ENCODE measurements around the gene LGR6.
"Not testable (repeated sequence)": the region's sequence is repeated elsewhere in the genome, so short reads cannot be mapped to it uniquely, and the experiment has no call there.

The LGR6 gene

DNA sequence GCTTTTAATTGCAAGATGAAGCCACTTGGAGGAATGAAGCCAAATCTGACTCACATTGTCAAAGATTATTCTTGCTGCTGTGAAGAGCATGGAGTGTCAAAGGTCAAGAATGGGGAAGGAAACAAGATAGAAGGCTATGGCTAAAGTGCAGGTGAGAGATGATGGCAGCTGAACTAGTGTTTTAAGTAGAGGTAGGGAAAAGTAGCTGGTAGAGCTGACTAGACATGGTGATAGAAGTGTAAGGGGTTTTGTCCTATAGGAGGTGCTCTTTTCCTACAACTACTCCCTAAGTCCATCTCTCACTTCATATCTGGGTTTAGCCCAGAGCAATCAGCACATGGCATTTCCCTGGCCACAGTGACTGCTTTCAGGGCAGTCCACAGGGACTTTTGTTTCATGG is 136.3 kb downstream of the LGR6 start:
- DNase-seq (ENCODE audit: low read depth): no peak

DNA sequence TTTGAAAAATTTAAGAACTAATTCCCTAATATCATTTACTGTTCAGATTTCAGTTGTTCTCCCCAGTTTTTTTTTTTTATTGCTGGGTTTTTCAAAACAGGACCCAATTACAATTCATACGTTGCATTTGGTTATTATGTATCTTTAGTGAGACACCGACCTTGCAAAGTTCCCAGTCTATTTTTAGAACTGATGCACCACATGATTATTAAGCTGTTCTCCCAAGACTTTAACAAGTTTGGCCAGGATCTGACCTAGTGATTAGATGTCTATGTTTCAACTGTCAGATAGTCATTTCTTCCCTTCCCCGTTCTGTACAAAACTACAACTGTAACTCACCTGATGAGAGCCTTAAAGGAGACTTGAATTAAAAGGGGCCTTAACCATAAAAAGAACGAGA is 140.3 kb downstream of the LGR6 start:
- DNase-seq (ENCODE audit: low read depth): no peak

DNA sequence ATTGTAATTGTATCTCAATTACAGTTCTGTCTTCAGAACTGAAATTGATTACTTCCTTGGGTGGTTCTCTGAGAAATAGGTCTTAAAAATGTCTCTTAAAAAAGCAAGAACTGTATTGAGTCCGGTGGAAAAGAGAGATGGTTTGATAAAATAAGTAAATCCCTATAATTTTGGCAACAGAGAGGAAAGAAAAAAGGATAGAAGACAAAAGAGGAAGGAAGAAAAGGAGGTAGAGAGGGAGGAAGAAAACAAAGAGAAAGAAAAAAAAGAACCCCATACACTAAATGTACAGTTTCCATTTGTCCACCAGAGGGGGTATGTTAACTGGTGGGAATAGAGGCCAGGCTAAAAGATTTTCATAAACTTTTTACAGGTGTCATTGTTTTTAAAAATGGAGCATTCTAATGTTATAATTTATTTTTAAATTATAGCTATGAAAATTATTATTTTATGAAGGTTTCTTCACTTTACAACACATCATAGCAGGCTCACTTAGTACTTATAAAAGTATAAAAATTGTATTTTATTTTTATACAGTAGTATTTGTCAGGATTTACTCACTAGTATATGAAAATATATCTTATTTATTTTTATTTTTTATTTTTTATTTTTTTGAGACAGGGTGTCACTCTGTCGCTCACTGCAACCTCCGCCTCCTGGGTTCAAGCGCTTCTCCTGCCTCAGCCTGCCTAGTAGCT is 150.2 kb downstream of the LGR6 start:
- no peak for DNase-seq (ENCODE audit: low read depth)

DNA sequence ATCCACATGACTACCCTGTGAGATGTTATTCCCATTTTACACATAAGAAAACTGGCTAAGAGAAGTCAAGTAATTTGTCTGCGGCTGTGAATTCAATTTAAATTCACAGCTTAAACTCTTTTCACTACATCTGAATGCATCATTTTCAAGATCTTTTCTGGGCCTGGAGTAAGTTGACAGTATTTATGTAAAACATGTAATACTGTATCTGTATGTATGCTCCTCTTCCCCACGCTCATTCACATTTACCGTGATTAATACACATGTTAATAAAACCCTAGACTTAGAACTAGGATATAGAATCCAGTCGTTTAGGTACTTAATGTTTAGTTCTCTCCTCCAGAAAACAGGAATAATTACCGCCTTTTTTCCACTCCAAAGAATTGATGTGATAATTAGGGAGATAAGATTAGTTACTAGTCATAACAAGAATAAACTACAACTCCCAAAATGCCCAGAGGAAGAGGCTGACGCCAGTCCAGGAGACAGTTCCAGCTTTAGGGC is 154.5 kb downstream of the LGR6 start:
- no peak for DNase-seq (ENCODE audit: low read depth)

DNA sequence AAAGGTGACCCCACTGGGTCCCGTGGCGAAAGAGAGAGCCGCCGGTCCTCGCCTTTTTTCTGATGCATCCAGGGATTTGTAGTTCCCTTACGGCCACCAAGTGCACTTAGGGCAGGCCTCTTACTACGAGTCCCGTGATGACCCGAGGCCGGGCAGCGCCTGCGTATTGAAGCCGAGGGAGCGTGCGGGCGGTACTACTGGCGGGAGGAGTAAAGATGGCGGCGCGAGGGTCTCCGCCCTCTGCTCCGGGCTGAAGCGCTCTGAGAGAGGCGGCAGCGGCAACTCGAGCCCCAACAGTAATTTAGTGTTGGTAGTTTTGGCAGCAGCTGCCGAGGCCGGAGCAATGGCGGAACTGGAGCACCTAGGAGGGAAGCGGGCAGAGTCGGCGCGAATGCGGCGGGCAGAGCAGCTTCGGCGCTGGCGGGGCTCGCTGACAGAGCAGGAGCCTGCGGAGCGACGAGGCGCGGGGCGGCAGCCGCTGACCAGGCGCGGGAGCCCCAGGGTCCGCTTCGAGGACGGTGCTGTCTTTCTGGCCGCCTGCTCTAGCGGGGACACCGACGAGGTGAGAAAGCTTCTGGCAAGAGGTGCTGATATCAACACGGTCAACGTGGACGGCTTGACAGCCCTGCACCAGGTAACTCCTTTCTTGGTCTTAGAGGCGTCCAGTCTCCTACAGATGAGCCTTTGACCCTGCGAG is 155.1 kb downstream of the LGR6 start, which contains the start of gene PPP1R12B:
Gene PPP1R12B, plus strand, starts transcription at position 191 of the 697 bp plus-strand sequence. Its CDS starts 153 bp downstream, at position 344.
- DNase-seq (ENCODE audit: low read depth): peak; percentile 92

DNA sequence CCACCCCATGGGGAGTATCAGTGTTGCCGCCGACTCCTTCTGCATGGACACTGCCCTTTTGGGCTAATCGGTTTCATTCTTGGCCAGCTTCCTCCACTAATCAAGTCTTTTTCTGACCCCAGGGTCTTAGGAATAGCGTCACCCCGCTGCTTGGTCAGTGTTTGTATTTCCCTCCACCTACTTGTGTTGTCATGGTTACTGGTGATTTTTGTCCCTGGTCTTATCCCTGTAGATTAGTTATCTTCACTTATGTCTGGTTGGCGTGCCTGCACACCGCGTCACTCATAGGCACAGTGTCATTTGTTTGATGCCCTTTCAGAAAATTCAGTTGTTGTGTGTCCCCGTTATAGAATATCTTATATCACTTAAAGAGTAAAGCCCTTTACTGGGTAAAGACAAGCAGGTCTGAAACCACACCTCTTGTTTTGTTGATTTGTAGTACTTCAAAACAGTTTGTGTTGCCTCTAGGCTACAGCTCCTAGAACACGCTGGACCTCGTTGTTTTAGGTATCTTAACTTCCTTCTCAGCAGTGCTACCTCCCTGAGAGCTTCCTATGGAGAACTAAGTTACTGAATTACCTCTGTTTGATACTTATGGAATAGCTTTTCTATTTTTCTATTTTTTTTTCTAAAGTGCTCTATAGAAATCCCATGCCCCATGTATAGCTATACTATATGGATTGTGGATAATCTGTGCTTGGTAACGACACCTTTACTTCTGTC is 155.8 kb downstream of the LGR6 start:
- no peak for DNase-seq (ENCODE audit: low read depth)

DNA sequence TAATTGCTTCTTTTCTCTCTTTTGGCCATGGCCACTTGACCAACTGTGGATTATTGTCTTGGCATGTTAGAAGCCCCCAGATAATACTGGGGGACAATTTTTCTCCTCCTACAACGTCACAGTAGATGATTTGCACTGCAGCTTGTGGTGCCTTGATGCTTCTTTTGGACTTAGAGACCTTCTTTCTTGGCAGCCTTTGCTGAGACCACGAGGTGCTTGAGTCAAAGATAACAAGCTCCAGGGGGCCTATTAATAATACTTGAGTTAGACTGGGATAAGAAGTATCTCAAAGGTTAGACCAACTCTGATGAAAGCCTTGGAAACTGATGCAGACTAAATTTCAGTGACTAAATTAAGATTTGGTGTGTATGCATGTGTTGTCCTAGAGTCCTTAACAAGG is 158.1 kb downstream of the LGR6 start:
- DNase-seq (ENCODE audit: low read depth): no peak

DNA sequence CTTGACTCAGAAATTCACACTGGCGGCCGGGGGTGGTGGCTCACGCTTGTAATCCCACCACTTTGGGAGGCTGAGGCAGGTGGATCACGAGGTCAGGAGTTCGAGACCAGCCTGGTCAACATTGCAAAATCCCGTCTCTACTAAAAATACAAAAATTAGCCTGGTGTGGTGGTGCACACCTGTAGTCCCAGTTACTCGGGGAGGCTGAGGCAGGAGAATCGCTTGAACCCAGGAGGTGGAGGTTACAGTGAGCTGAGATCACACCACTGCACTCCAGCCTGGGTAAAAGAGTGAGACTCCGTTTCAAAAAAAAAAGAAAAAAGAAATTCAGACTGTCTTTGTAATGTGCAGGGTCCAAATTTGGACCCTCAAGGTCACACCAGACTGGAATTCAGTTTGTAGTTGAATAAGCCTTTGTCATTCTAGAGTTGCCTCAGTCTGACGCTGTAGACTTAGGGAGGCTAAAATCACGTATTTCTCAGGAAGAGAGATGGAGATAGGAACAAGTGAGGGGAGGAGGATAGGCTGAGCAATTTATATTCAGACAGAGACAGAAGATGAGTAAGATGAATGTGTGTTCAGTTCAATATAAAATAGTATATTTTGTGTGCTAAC is 159.1 kb downstream of the LGR6 start:
- DNase-seq (ENCODE audit: low read depth): not testable (repeated sequence)

DNA sequence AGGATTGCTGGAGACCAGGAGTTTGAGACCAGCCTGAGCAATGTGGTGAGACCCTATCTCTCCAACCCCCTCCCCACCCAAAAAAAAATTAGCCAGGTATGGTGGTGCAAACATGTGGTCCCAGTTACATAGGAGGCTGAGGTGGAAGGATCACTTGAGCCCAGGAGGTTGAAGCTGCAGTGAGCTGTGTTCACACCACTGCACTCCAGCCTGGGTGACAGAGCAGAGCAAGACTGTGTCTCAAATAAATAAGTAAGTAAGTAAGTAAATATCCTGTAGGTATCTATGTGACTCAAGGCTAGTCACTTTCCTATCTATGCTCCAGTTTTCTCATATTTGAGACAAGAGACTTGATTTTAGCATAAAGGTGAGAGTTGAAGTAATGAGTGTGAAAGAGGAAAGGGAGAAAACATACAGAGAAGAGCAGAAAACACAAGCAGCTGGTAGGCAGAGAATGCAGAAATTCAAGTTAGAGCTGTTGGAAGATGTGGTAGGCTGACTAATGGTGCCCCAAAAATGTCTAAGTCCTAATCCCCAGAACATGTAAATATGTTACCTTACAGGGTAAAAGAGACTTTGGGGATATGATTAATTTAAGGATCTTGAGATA is 162.4 kb downstream of the LGR6 start:
- DNase-seq (ENCODE audit: low read depth): no peak

DNA sequence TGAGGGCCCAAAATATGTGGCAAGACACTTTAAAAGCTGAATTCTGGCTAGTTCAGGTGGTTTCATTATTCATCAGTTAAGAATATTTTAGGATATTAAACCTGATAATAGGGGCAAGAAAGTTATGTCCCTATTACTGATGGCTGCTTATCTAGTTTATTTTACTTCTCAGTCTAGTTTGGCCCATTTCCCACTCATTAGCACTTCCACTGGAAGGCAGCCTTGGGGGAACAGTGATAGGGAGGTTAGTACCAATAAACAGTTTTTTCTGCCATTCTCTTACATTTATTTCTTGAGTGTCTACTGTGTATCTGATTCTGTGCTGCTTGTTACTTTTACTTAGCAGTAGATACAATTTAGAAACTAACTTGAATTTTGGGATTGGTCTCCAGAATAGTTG is 163.9 kb downstream of the LGR6 start:
- DNase-seq (ENCODE audit: low read depth): no peak

DNA sequence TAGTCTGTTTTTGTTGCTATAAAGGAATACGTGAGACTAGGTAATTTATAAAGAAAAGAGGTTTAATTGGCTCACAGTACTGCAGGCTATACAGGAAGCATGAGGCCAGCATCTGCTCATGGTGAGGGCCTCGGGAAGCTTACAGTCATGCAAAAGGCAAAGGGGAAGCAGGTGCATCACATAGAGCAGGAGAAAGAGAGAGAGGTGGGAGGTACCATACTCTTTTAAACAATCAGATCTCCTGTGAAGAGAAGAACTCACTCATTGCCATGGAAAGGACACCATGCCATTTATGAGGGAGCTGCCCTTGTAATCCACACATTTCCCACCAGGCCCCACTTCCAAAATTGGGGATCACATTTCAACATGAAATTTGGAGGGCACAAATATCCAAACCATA is 167.6 kb downstream of the LGR6 start:
- DNase-seq (ENCODE audit: low read depth): no peak

DNA sequence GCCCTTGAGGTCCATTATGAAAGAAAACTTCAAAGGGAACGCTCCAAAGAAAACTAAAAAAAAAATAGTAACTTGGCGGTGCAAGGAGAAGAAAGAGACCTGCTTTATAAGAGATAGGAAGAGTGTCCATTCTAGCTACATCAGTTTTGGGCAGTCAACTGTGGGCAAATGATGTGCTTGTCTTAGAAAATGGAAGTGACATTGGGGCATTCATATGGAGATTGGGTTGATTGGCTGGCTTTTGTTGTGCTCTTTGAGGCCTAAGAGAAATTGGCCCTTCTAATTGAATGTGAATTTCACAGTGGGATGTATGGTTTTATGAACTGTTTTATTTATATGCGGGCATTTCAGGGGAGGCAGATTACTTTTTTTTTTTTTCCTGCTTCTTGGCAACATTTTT is 168.1 kb downstream of the LGR6 start:
- no peak for DNase-seq (ENCODE audit: low read depth)

DNA sequence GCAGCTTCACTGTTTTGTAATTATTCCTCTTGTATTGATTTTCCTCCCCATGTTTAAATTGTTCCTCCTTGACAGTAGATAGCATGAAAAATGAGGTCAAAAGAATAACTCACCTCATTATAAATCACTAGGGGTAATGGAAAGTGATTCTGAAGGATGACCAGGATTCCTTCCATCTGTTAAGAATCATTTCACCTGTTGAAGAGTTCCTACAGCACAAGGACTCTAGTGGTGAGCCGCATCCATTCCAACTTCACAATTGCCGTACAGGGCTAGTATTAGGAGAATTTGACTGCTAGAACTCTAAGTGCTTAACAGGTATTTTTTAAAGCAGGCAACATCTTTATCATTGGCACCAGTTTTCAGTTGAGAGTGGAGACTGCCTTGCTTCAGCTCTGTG is 168.6 kb downstream of the LGR6 start:
- DNase-seq (ENCODE audit: low read depth): no peak

DNA sequence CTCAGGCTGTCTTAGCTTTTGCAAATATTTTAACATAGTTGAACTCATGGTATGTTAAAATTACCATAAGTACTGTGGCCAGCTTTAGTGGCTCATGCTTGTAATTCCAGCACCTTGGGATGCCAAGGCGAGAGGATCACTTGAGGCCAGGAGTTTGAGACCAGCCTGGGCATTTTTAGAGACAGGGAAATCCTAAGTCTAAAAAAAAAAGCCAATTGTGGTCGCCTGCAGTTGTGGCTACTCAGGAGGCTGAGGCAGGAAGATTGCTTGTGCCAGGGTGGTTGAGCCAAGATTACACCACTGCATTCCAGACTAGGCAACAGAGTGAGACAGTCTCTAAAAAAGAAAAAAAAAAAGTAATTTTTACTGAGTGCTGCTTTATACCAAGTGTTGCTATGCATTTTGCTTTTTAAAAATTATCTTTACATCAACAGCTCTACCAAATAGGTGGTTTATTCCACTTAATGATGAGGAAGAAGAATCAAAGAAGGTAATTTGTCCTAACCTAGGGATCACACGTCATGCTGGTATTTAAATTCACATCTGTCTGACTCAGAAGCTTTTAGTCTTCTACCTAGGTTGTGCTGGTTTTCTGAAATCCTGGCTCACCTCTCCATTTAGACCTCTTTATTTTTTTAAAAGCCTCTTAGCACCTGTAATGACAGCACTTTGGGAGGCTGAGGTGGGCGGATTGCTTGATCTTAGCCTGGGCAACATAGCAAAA is 171.7 kb downstream of the LGR6 start:
- DNase-seq (ENCODE audit: low read depth): no peak

DNA sequence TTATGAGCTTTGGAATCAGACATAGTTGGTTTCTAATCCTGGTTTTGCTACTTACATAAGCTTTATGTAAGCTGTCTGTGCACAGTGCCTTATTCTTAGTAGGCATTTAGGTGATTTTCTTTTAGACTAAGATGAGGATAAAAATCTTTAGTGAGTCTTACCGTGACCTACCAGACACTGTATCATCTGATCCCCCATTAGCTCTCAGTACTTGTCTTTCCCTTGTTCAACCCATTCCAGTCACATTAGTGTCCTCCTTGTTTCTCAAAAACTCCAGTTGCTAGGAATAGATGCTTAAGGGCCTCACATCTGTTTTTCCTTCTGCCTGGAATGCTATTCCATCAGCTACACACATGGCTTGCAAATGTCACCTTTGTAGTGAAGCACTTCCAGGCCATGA is 173.7 kb downstream of the LGR6 start:
- DNase-seq (ENCODE audit: low read depth): no peak
